Vagina (tissue), 2 donors: ENCODE data around the gene RFX8.

Experiments used
- CTCF ChIP-seq, 3 experiments: fragments of 450-650 bp in 2 of 3; fragments of 200-600 bp in 1 of 3; sonication (generic) in 1 of 3; IDR thresholded peaks; one replicate each; pipeline ENCODE4 v1.5.1; 2017 to 2019; ENCODE audit warnings: antibody characterized with exemption in 3 of 3, mild to moderate bottlenecking in 2 of 3, moderate library complexity in 2 of 3
- POLR2A ChIP-seq, 2 donors: fragments of 450-650 bp; IDR thresholded peaks; one replicate each; pipeline ENCODE4 v1.6.1; 2017; ENCODE audit warnings: antibody characterized with exemption in 2 of 2, mild to moderate bottlenecking in 2 of 2, moderate library complexity in 2 of 2
- POLR2AphosphoS5 ChIP-seq, 2 donors: sonication (generic); formaldehyde crosslinking; IDR thresholded peaks; one replicate each; pipeline ENCODE4 v1.9.0; 2017; ENCODE audit warnings: antibody characterized with exemption in 2 of 2, mild to moderate bottlenecking in 2 of 2, low read depth in 1 of 2; ENCODE audit not compliant: insufficient read depth in 1 of 2

- no peak for TF ChIP-seq CTCF (IDR thresholded peaks at IDR 0.05)
- no peak for TF ChIP-seq POLR2A (IDR thresholded peaks at IDR 0.05)
- no peak for TF ChIP-seq POLR2AphosphoS5 (IDR thresholded peaks at IDR 0.05; ENCODE audit: insufficient read depth in 1 of 2, low read depth in 1 of 2)
These were observed 42.9 kb upstream of the RFX8 start for GRCh38 chr2:101517758-101518271.
